ENCODE results near the gene FANCG. TPM values are rescaled to one million over a fixed set of nuclear protein-coding genes. Genes with fewer than 3 reads are reported as not detected.

The FANCG gene
- total and polyA plus RNA-seq, 2 of the 8 experiments (the other 6 are each of a cell fraction or from before 2014, with no cell fraction given) = 66.6 to 87.1 TPM

- Histone ChIP-seq H2AK5ac (ENCODE audit: low read depth, low read length) (0 out of 2 replicates have a peak overlapping the region, but pooled peaks have one; percentile 24), H4K8ac (ENCODE audit: extremely low read depth, insufficient read depth, low read length) (no peak overlapping the region), H3K23ac (ENCODE audit: insufficient read length) (no peak overlapping the region), H2BK20ac (ENCODE audit: low read length) (no peak overlapping the region), H2BK15ac (ENCODE audit: low read length) (no peak overlapping the region), H3K9ac (replicated peaks in 1 of 4; ENCODE audit: extremely low read depth in 1 of 4, low read depth in 3 of 4, low read length in 3 of 4) (peak overlapping the region in 3 of 4 experiments; percentile 16 to 36 (median 29); a peak in 3 of 7 replicates), H3K9me3 (ENCODE audit: insufficient read depth in 2 of 2, low read depth in 1 of 2, low read length in 1 of 2) (no peaks in the 10 kb centered on the region), H3K18ac (ENCODE audit: extremely low read depth, low read length) (no peak overlapping the region; the same call in 1 of the 2 replicates), H3K27ac (ENCODE audit: low read depth, low read length) (no peak overlapping the region), H3K4ac (replicated peaks; ENCODE audit: insufficient read length, low read depth, low read length) (no peak overlapping the region), H3K23me2 (ENCODE audit: low read depth, low read length) (peaks cover 18% of the 10 kb centered on the region; the same call in 1 of the 2 replicates), H3K4me2 (ENCODE audit: insufficient read depth in 1 of 2, low read depth in 2 of 2, low read length in 2 of 2) (peak overlapping the region; percentile 64 to 93), H3K4me3 (ENCODE audit: extremely low read depth in 1 of 4, insufficient read depth in 2 of 4, low read depth in 3 of 4, low read length in 4 of 4) (peak overlapping the region; percentile 53 to 87 (median 79)), H3K79me1 (ENCODE audit: low read depth, low read length) (no peaks in the 10 kb centered on the region), H3K36me3 (ENCODE audit: control insufficient read depth in 2 of 4, insufficient read depth in 4 of 4, low read length in 3 of 4) (peaks cover 0 to 2% (median 0%) of the 10 kb centered on the region in 4 experiments; a peak in 2 of 8 replicates), H4K91ac (replicated peaks; ENCODE audit: insufficient read length, low read length) (no peak overlapping the region), H2AFZ (ENCODE audit: low read length) (no peak overlapping the region), H3K4me1 (replicated peaks in 1 of 4; ENCODE audit: control insufficient read depth in 3 of 4, insufficient read depth in 4 of 4, low read length in 3 of 4) (peaks cover 4 to 21% (median 10%) of the 10 kb centered on the region in 4 experiments; a peak in 6 of 7 replicates), H2BK120ac (replicated peaks; ENCODE audit: low read depth, low read length) (no peak overlapping the region), H3K79me2 (ENCODE audit: control insufficient read depth in 1 of 2, insufficient read depth in 2 of 2, low read length in 2 of 2) (no peaks in the 10 kb centered on the region; a peak in 1 of 4 replicates), H2BK12ac (ENCODE audit: low read depth, low read length) (no peak overlapping the region), H3K14ac (ENCODE audit: insufficient read length) (no peak overlapping the region), H3K56ac (replicated peaks; ENCODE audit: insufficient read length, low read depth, low read length) (no peak overlapping the region), H4K20me1 (replicated peaks in 1 of 2; ENCODE audit: control insufficient read depth in 1 of 2, insufficient read depth in 2 of 2, low read length in 2 of 2) (peaks cover 4 to 5% of the 10 kb centered on the region in 2 experiments), H2BK5ac (ENCODE audit: low read depth, low read length) (no peak overlapping the region; the same call in 1 of the 2 replicates), H3K27me3 (replicated peaks in 1 of 4; ENCODE audit: control insufficient read depth in 3 of 4, extremely low read depth in 1 of 4, insufficient read depth in 3 of 4, low read length in 3 of 4) (no peaks in the 10 kb centered on the region), H4K5ac (ENCODE audit: insufficient read length, low read depth, low read length) (no peak overlapping the region)
- FAIRE-seq (peak; percentile 87), DNase-seq (ENCODE audit: low read depth in 1 of 2, low spot score in 2 of 2) (peak; percentile 89 to 98)
- ChIA-PET CTCF (ENCODE audit: partially characterized antibody) (interaction anchor here (0.6 to 1.5 kb wide), 4 partner anchors 8 to 138 kb away, joined by 3 to 5 read pairs (median 4); no protein-coding TSS in a partner anchor), POLR2A (ENCODE audit: partially characterized antibody) (interaction anchor here (0.7 to 10.3 kb wide), 6 partner anchors 11 to 122 kb away, joined by 3 to 151 read pairs (median 4); partner anchors contain the start of genes DNAJB5, FANCG, PIGO and STOML2)
- 7% methylated on average over 22 of the region's 57 CpGs; no CpG with 5 or more reads in 1 of the 2 experiments for WGBS, 2 experiments (ENCODE audit: extremely low coverage in 1 of 2, insufficient coverage in 1 of 2, insufficient read length in 1 of 2, insufficient replicate concordance in 2 of 2, low coverage in 1 of 2, low lambda C conversion rate in 2 of 2, missing lambda C conversion rate in 1 of 2)
- TF ChIP-seq PHF8 (conservative IDR thresholded peaks at IDR 0.05; ENCODE audit: low read depth, low read length) (peak; percentile 55; the same call in 1 of the 2 replicates), TBP (IDR thresholded peaks at IDR 0.05; ENCODE audit: low read depth, low read length) (0 out of 2 replicates have a peak, but pooled peaks have one; percentile 4), ASH2L (IDR thresholded peaks at IDR 0.05; ENCODE audit: low read length) (no peak), BRCA1 (IDR thresholded peaks at IDR 0.05; ENCODE audit: low read depth, low read length) (no peak), JUN (IDR thresholded peaks at IDR 0.05; ENCODE audit: low read depth, low read length) (no peak), SP1 (IDR thresholded peaks at IDR 0.05; ENCODE audit: low read depth, low read length) (peak; percentile 86), POLR2A (IDR thresholded peaks at IDR 0.05; ENCODE audit: control extremely low read depth in 1 of 2, low read depth in 2 of 2, low read length in 2 of 2) (0 out of 3 replicates have a peak, but pooled peaks of 1 of the 2 experiments have one; percentile 21), KDM5A (IDR thresholded peaks at IDR 0.05; ENCODE audit: low read length) (no peak), CBX8 (IDR thresholded peaks at IDR 0.05; ENCODE audit: borderline replicate concordance, low read depth, low read length) (no peak), EGR1 (IDR thresholded peaks at IDR 0.05; ENCODE audit: borderline replicate concordance, low read depth, low read length) (no peak), HDAC6 (IDR thresholded peaks at IDR 0.05; ENCODE audit: low read depth, low read length) (no peak), RXRA (IDR thresholded peaks at IDR 0.05; ENCODE audit: insufficient read depth, low read depth, low read length) (no peak)
Observed at GRCh38 chr9:35111001-35111933, 31.5 kb upstream of the FANCG start.

Data from H1 (cell line).